ENCODE measurements around the gene CLEC4E.
"Not testable (repeated sequence)": the region's sequence is repeated elsewhere in the genome, so short reads cannot be mapped to it uniquely, and the experiment has no call there.

CLEC4E gene, protein sequence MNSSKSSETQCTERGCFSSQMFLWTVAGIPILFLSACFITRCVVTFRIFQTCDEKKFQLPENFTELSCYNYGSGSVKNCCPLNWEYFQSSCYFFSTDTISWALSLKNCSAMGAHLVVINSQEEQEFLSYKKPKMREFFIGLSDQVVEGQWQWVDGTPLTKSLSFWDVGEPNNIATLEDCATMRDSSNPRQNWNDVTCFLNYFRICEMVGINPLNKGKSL

GRCh38 chr12:8540831-8541230, at the start of gene CLEC4E:
CLEC4E (minus strand) TSS chr12:8540905; CDS start chr12:8540797, 108 bp downstream.
- peak; percentile 73 to 98 (median 94) for DNase-seq

DNA sequence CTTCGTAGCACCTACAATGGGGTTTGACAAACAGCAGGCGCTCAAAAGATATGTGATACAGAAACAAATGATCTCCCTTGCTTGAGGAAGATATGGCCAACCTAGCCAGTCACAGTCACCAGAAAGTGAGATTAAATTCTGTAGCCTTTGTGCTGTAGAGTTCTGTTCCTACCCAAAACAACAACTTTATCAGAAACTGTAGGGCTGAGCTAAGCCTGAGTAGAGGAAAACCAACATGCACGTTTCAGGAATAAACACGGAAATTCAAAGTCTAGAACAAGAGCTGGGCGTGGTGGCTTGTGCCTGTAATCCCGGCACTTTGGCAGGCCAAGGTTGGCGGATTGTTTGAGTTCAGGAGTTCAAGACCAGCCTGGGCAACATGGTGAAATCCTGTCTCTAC, 49.0 kb upstream of the CLEC4E start:
- DNase-seq, result no peak

DNA sequence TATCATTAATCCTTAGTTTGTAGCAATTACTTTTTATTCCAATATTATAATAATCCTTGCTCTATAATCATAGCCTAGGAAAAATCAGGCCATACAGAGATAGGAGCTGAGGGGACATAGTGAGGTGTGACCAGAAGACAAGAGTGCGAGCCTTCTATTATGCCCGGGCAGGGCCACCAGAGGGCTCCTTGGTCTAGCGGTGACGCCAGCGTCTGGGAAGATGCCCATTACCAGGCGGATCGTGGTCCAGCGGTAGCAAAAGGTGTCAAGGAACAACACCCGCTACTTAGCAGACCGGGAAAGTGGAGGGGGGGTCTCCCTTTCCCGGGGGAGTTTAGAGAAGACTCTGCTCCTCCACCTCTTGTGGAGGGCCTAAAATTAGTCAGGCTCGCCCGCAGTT, 43.8 kb upstream of the CLEC4E start:
- DNase-seq, result not testable (repeated sequence)

DNA sequence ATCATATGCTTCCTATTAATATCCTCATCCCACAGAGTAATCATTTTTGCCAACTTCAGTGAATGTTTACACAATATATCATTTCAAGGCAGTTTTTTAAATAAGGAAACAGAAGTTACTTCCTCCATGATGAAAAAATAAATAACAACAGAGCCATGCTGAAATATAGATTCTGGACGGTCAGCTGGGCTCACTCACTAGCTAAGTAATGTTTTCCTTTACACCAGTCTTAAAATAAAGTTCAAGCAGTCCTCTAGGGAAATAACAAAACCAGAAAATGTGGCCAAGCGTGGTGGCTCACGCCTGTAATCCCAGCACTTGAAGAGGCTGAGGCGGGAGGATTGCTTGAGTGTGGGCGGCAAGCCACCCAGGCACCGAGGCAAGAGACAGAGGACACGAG, 43.3 kb upstream of the CLEC4E start:
- DNase-seq, result peak; percentile 49 to 87 (median 77)

DNA sequence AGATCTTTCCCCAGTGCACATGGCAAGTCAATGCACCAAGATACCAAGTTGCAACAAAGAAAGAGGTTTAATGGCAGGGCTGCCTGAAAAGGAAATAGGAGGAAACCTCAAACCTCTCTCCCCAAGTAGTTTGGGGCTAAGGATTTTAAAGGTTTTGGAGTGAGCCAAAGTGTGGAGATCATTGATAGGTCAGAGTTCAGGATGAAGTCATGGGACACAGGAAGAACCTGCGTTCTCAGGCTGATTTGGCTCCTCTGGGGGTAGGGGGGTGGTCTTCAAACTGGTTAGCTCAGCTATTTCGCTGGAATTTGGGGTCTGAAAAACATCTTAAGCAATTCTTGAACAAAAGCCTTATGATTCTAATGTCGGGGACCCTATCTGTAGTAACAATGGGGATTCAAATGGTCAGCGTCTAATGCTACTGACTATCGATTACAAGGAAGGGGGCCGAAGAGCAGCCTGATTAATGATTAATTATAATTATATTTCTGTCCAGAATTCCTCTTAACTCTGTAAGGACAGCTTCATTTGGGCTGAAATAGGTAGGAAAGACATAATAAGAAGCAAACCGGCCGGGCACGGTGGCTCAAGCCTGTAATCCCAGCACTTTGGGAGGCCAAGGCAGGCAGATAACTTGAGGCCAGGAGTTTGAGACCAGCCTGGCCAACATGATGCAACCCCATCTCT, 40.5 kb upstream of the CLEC4E start:
- no peak for DNase-seq

GRCh38 chr12:8577879-8578278, 37.2 kb upstream of the CLEC4E start:
- no peak for DNase-seq

GRCh38 chr12:8572507-8572906, 31.8 kb upstream of the CLEC4E start:
- DNase-seq, result peak; percentile 51 to 69 (median 57)

- peak in 2 of 3 donors; percentile 43 to 56 for DNase-seq
Observed at GRCh38 chr12:8566525-8566924, 25.8 kb upstream of the CLEC4E start.

DNA sequence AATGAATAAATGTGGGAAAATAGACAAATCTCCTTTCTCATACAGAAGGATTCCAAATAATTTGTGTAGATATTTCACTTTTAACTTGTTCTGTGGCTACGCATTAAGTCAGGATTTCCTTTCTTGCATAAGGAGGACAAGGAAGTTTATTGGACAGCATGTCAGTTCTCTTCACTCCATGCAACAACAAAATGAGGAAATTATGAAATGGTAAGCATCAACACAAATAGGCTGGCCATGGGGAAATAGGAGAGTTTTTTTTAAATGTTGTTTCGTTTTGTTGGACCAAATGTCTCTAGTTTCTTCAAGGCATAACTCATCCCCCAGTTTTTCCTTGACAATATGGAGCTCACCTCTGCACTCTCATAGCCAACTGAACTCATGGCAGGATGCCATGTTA, 25.3 kb upstream of the CLEC4E start:
- DNase-seq, result peak; percentile 44 to 86 (median 77)

DNA sequence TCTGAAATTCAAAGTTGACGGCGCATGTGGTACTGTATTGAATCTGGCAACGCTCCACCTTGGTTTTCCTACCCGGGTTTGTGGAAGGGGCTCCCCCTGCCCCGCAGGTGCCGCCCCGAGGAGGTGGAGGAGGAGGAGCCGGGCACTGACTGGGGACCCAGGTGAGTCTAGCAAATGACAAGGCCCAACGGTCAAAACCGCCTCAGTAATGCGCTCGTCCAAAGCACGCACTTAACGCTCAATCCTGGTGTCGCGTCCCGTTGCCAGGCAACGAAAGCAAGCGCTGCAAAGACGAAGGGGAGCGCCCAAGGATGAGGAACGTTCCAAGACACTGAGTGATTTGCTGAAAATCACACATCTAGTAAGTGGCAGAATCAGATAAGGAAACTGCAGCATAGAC, 24.0 kb upstream of the CLEC4E start:
- no peak for DNase-seq

GRCh38 chr12:8563356-8563755, 22.7 kb upstream of the CLEC4E start:
- DNase-seq, result no peak

- DNase-seq, result no peak
Observed at GRCh38 chr12:8562310-8562709, 21.6 kb upstream of the CLEC4E start.

DNA sequence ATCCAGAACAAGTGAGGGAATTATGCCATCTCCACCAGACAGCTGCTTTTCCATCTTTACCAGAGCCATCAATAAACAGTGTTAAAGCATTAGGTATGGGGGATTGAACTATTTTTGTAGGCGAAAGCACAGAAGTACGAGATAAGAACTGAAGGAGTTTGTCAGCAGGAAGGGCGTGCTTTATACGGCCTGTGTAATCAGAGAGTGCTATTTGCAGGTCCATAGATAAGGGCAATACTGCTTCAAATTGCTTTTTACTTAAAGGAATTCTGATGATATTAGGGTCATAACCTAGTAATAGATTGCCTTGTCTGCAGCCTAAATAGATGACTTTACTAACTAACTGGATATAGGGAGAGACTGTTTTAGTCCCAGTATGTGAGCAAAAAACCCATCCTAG, 20.3 kb upstream of the CLEC4E start:
- DNase-seq, result no peak

DNA sequence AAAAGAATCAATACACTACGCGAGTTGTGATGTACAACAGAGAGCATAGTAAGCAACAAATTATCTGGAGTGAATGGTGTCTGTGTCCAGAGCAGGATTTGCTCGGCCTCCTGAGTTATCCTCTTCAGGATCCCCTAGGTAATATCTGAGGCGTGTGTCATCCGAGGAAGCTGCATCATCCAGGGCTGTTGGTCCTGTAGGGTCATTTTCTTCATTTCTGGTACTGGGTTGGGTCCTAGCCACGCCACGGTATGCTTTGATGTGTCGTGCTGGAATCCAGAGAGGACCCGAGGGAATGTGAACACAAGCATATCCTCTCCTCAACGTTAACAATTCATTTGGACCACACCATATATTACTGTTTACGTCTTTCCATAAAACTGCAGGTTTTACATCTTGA, 19.0 kb upstream of the CLEC4E start:
- peak in 1 of 3 donors; percentile 16 for DNase-seq

- peak; percentile 69 to 85 (median 75) for DNase-seq
Observed at GRCh38 chr12:8556531-8557097, 15.9 kb upstream of the CLEC4E start.

DNA sequence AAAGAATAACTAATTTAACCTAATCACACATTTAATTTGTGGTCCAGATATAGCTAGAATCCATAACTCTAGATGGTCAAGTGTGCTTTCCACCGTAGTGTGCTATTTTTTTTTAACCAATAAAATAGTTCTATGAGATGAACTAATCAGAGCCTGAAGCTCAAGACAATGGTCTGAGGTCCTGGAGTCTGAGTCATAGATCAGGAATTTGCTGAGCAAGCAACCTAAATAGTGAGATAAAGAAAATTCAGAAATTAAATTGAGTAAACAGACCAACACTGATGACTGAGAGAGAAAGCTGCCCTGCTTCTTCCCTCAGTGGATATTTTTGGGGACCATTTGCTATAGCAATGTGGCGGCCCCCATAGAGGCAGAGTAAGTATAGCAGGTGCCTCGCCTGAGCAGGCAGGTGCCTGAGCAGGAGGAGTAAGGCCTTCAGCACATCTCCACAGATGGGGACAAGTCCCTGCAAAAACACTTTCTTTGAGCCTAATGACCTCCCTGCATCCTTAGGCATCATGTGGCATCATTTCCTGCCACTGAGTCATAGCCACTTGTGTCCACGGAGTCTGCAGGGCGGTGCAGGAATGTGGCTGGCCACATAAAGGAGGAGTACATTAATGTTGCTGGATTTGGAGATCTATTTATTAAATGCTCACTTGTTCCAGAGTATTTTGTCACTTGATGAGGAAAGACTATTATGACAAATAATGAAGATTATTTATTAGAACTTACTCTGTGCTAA, 13.9 kb upstream of the CLEC4E start:
- DNase-seq, result peak; percentile 43 to 51 (median 48)

GRCh38 chr12:8553088-8553627, 12.5 kb upstream of the CLEC4E start:
- no peak for DNase-seq

DNA sequence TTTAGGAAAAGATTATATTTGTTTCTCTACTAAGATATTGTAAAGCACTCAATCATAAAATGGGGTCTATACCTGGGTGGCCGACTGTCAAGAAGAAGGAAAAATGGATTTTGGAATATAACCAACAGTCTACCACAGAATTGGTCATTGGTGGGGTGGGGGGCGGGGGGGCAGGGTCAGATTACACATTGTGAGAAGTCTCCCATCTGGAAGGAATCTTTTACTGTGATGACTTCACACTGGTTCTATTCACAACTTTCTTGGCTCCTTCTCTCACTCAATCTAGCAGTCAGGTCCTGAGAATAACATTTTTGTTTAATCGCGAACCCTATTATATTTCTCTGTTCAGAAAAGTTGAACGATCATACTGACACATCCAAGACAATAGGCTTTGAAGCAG, 8.7 kb upstream of the CLEC4E start:
- no peak for DNase-seq

DNA sequence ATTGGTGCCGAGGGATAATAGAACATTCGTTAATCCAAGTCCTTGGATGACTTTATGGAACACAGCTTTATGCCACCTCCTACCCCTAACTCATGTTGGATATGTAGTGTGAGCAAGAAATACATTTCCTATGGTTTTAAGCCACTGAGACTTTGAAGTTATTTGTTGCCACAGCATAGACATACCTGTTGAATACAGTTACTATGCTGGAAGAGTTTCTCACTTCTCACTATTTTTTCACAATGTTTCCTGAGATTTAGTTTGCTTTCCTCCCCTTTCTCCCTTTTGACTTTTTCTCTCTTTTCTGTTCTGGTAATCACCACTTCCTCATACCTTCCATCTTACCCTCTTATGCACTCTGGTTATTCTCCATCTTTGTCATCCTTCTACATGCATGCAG, 7.5 kb upstream of the CLEC4E start:
- no peak for DNase-seq

GRCh38 chr12:8547645-8548044, 6.9 kb upstream of the CLEC4E start:
- no peak for DNase-seq

DNA sequence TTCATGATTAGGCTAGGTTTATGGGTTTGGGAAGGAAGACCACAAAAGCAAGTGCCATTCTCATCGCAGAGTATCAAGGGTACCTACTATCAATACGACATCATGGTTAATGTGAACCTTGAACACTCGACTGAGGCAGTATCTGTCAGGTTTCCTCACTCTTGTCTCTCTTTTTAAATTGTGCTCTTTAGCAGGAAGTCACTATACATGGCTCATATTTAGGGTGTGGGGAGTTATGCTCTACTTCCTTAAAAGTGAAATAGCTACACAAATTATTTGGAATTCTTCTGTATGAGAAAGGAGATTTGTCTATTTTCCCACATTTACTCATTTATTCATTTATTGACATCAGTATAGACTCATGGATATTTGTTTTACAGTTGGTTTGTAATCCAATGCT, 5.9 kb upstream of the CLEC4E start:
- DNase-seq, result peak; percentile 30 to 49 (median 41)

DNA sequence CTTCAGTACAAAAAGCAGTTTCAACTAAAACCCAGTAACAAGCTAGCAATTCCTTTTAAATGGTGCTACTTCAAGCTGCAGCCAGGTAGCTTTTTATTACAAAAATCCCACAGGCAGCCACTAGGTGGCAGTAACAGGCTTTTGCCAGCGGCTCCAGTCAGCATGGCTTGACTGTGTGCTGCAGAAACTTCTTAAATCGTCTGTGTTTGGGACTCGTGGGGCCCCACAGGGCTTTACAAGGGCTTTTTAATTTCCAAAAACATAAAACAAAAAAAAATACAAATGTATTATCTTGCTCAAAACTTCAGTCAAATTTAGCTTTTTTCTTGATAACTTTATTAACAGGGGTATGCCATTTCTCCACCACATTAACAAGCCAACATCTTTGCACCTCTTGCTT, 3.6 kb upstream of the CLEC4E start:
- DNase-seq, result peak; percentile 84 to 89 (median 86)

GRCh38 chr12:8541562-8541961, 857 bp upstream of the CLEC4E start:
- DNase-seq, result peak in 2 of 3 donors; percentile 35 to 44
